ENCODE measurements around the gene ZSCAN10. TPM values are rescaled to one million over a fixed set of nuclear protein-coding genes. Genes with fewer than 3 reads are reported as not detected.
A peak's percentile ranks its signal among the peaks of the same experiment; 100 is the strongest.

ZSCAN10 gene
- total and polyA plus RNA-seq, 9 of the 15 experiments (the other 6 are each of a cell fraction or from before 2014, with no cell fraction given): 0.22 TPM; not detected in 8

DNA sequence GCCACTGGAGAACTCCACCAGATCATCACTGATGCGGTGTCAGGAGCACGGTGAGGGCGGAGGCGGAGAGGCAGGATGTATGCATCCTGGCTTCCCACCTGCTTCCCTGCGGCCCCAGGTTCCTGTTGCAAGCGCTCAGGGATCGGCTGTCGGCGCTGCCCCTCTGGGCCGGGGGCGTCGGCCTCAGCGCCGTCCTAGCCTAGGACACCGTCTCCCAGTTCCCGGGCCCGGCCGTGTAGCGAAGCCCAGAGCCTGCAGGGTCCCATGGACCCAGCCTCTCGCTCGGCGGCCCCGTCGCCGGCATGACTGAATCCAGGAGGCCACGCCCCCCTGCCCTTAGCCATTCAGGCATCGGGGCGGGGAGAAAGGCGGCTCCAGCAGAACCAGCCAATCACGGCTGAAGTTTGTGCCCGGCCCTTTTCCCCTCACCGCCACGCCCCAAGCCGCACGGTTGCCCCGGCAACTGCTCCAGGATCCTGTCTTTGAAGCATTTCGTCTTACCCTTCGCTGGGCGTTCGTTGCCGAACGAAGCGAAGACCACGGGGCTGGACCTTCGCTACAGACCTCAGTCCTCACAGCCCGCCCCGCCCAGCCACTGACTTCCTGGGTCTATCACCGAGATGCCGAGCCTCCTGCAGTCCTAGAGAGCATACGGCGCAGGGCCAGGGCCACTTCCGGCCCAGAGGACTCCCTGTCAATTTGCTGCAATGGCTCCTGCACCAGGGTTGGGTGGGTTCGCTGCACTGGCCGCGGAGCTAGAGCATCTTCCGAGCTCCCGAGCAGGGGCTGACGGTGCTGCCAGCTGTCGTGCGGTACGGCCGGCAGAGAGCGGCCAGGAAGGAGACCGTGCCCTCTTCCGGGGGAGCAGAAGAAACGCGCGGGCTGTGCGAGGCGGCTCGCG lies 25.1 kb upstream of the ZSCAN10 start (continued):
- no peak for TF ChIP-seq ZNF445 (CRISPR knock-in tag; IDR thresholded peaks at IDR 0.05; ENCODE audit: low read depth)
- 0 out of 4 replicates have a peak, but pooled peaks of 1 of the 2 experiments have one; percentile 26 for TF ChIP-seq KDM4B (IDR thresholded peaks at IDR 0.05; ENCODE audit: borderline replicate concordance in 2 of 2, low read depth in 1 of 2)
- no peak for TF ChIP-seq ZNF23 (CRISPR knock-in tag; IDR thresholded peaks at IDR 0.05)
- no peak for TF ChIP-seq LCOR (CRISPR knock-in tag; IDR thresholded peaks at IDR 0.05)
- peak; percentile 43 for TF ChIP-seq PCBP1 (IDR thresholded peaks at IDR 0.05; ENCODE audit: low read depth, low read length, poor library complexity, severe bottlenecking)
- TF ChIP-seq POLR2B (IDR thresholded peaks at IDR 0.05; ENCODE audit: low read depth, partially characterized antibody): peak; percentile 39
- TF ChIP-seq ZNF395 (CRISPR knock-in tag; IDR thresholded peaks at IDR 0.05): no peak
- 0 out of 2 replicates have a peak, but pooled peaks have one; percentile 66 for TF ChIP-seq XRCC5 (IDR thresholded peaks at IDR 0.05; ENCODE audit: low read depth, low read length)
- peak; percentile 66 for TF ChIP-seq TBP (optimal IDR thresholded peaks at IDR 0.05; ENCODE audit: low read depth, low read length)
- TF ChIP-seq ZNF140 (CRISPR knock-in tag; IDR thresholded peaks at IDR 0.05): no peak
- peak; percentile 77 for TF ChIP-seq C11orf30 (IDR thresholded peaks at IDR 0.05; ENCODE audit: low read depth)
- TF ChIP-seq SP2 (IDR thresholded peaks at IDR 0.05; ENCODE audit: extremely low read depth, low read depth, low read length, poor library complexity, severe bottlenecking): peak; percentile 84
- TF ChIP-seq SMARCA4 (IDR thresholded peaks at IDR 0.05): peak; percentile 42; the same call in 1 of the 2 replicates
- TF ChIP-seq ELF2 (CRISPR knock-in tag; IDR thresholded peaks at IDR 0.05): peak; percentile 93
